GM18519 (cell line): ENCODE measurements around the gene LAIR2.
A peak's percentile ranks its signal among the peaks of the same experiment; 100 is the strongest.
"Not testable (repeated sequence)": the region's sequence is repeated elsewhere in the genome, so short reads cannot be mapped to it uniquely, and the experiment has no call there.

Experiments used
- ATAC-seq: cut with Tn5 transposase; IDR thresholded peaks from one replicate; pipeline ENCODE4 v1.9.1; 2021; ENCODE audit warnings: mild to moderate bottlenecking, moderate library complexity; ENCODE audit not compliant: unreplicated experiment, low FRiP score

Gene LAIR2

DNA sequence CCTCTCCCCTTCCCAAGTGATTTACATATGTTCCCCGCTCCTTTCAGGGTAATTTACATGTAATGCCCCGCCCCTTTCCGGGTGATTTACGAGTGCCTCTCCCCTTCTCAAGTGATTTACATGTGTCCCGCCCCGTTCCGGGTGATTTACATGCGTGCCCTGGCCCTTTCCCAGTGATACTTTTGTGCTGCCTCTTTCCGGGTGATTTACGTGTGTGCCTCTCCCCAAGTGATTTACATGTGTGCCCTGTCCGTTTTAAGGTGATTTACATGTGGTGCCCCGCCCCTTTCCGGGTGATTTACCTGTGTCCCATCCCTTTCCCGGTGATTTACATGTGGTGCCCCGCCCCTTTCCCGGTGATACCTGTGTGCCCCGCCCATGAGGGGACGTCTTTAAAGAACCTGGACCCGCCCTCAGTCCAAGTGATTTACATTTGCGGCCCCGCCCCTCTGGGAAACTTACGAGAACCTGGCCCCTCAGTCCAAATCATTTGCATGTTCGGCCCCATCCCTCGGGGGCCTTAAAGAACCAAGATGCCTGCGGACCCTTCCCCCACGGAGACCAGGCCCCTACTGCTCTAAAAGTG is 38.5 kb upstream of the LAIR2 start:
- peak; percentile 21 for ATAC-seq

DNA sequence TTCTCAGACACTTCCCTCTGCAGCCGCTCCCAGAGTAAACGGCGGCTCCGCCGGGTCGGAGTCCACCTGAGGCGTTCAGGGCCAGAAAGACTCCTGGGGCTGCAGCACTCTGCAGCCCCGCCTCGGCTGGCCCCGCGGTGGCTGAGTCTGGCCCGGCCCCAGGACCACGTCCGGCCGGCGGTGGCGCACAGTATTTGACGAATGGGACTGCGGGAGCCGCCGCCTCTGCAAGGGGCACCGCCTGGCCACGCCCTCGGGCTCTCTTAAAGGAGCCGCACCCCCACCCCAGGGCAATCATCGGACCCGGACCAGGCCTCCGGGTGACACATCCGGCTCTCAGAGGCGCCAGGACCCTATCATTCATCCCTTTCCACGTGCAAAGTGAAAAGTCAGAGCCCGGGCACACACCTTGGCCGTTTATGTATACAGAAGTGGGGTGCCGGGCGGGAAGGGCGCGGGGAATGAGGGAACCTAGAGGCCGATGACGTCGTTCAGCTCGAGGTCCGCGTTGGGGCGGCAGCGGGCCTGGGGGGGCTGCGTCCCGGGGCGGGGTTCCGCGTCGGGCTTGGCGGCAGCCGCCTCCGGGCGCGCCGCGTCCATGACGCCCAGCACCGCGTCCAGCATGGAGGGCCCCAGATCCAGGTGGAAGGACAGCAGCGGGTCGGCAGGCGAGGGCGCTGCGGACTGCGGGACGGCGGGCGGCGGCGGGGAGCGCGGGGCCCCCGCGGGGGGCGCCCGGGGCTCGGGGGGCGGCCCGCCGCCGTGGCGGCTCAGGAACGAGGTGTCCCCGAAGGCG is 37.8 kb upstream of the LAIR2 start:
- peak; percentile 23 for ATAC-seq

DNA sequence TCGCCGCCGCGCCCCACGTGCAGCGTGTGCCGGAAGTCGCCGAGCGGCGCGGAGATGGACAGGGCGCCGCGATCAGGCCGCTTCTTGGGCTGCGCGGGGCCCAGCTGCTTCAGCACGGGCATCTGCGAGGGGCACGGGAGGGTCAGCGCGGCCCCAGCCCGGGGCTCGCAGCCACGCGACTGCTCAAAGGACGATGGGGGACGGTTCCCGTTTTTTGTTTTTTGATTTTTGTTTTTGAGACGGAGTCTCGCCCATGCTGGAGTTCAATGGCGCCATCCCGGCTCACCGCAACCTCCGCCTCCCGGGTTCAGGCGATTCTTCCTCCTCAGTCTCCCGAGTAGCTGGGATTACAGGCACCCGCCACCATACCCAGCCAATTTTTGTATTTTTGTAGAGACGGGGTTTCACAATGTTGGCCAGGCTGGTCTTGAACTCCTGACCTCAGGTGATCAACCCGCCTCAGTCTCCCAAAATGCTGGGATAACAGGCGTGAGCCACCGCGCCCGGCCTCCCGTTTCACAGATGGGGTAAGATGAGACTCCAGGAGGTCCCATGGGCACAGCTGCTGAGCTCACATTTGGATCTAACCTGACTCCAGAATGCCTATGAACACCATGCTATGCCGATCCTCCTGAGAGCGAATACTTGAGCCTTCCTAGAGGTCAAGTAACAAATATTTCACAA is 37.1 kb upstream of the LAIR2 start:
- ATAC-seq, result no peak

DNA sequence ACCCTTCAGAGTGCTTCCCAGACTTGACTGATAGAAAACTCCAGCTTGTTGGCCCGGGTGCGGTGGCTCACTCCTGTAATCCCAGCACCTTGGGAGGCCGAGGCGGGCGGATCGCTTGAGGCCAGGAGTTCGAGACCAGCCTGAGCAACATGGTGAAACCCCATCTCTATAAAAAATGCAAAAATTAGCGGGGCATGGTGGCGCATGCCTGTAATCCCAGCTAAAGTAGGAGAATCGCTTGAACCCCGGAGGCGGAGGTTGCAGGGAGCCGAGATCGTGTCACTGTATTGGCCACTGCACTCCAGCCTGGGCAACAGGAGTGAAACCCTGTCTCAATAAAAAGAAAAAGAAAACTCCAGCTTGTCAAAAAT is 36.5 kb upstream of the LAIR2 start:
- not testable (repeated sequence) for ATAC-seq

DNA sequence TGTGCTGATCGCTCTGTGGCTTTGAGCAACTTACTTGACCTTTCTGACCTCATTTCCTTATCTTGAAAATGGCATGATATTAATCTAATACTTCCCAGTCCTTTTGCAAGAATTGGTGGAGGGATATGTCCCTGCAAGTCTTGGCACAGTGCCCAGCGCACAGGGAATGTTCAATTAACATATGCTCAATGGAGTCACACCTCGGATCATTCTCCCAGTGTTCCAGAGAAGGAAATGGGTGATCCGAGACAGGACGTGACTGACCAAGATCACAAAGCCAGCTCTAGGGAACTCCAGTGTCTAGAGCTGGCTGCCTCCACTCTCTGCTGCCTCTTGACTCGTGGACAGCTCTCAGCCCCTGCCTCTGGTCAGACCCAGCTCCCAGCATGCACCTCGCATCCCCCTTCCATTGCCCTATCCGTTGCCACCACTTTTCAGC is 33.1 kb upstream of the LAIR2 start:
- no peak for ATAC-seq

DNA sequence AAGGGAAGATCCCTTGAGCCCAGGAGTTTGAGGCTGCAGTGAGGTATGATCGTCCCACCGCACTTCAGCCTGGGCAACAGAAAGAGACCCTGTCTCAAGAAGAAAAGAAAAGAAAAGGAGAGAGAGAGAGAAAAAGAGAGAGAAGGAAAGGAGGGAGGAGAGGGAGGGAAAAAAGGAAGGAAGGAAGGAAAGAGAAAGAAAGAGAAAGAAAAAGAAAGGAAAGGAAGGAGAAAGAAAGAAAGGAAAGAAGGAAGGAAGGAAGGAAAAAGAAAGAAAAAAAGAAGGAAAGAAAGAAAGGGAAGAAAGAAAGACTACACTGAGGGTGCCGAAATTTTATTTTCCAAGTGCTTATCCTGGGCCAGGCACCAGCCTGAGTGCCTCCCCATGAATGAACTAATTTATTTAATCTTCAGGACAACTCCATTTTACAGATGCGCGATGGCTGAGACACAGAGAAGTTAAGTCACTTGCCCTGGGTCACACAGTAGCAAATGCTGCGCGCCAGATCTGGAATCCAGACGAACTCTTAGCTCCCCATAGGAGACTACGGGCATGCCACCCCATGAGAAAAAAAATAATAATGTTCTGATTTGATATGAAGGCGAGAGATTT is 32.2 kb upstream of the LAIR2 start:
- ATAC-seq, result no peak

DNA sequence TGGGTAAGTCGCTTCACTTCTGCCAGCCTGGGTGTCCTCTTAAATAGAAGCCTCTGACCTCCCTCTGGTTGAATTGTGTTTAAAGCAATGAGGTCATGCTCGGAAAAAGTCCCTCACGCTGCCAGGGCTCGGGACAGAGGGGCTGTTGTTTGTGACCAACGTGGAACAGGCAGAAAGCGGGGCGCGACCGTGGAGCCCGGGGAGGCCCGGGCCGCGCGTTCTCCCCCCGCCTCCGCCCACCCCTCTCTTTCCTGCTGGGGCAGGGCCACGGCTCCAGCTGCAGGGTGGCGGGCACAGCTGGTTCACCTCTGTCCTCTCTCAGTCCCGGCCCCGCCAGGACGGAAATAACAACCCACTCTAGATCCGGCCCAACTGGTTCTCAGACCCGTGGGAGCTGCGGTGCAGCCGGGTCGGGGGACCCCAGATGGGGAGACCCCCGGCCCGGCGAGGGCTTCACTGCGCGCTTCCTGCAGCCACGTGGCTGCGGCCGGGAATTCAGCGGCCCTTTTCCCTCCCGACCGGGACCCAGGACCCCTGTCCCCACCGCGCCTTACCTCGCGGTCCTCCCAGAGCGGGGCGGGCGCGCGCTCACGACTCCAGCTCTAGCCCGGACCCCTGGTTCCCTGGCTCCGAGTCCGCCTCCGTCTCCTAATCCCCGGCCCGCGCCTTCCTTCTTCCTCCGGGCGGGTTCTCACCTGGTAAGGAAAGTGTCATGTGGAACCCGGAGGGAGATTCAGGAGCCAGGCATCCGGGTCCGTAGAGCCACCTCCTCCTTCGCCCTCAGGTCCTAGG is 31.4 kb upstream of the LAIR2 start:
- no peak for ATAC-seq

DNA sequence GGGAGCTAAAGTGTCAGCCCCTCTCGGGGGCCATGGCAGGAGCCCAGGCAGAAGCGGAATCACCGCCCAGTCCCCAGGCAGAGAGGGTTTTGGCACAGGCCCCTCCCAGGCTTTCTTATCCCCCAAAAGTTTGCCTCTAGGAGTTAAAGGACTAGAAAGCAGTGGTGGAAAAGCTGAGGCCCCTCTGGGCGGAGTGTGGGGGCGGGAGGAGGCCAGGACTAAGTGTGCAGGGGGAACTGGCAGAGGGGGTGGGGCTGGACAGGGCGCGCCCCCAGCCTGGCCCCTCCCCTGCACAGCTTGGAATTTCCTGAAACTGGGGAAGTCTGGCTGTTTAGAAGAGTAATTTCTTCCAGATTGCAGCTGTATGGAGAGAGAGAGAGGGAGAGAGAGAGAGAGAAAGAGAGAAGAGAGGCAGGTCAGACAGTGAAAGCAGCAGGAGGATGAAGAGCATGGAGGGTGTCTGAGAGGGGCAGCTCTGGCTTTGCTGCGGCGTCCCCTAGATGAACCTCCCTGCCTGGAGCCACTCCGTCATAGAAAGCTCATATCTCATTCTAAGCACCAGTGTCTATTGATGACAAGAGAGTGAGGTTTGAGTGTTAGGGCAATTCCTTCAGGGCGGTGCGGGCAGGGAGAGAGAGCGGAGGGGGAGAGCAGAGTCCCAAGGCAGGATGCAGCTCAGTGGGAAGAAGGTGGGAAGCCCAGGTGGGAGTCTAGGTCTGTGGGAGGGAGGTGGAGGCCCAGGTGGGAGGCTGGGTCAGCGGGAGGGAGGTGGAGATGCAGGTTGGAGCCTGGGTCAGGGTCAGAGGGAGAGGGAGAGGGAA is 29.4 kb upstream of the LAIR2 start, which contains the start of gene CDC42EP5:
CDC42EP5 (minus strand) TSS at position 226 of the 821 bp plus-strand sequence. CDS start 7,749 bp downstream, outside the sequence.
- no peak for ATAC-seq

DNA sequence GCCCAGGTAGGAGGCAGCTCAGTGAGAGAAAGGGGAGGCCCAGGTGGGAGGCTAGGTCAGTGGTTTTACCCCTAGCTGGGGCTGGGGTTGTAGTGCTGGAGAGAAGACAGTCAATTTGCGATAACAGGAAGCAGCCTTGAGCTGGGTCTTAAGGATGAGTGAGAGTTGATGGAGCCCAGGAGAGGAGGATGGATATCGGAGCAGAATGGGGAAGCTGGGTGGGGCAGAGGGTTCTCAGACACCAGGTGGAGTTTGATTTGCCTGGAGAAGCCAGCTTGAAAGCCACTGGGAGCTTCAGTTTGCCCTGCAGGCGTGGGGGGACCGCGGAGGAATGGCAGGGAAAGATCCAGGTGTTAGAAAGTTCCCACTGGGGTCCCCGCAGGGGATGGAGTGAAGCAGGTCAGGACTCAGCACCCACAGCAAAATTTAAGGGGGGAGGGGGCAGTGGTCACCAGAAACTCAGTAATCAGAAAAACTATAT is 28.7 kb upstream of the LAIR2 start:
- ATAC-seq, result no peak

DNA sequence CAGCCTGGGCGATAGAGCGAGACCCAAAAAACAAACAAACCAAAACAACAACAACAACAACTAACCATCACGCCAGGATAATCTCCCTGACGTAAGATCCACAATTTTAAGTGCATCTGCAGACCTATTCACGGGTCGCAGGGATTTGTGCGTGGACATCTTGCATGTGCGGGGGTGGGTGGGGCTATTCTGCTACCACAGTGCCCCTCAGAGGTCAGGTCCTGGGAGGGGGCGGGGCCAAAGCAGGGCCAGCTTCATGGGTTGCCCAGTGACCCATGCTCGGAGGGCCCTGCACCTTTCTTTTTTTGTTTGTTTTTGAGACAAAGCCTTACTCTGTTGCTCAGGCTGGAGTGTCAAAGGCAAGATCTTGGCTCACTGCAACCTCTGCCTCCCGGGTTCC is 26.9 kb upstream of the LAIR2 start:
- ATAC-seq, result no peak

DNA sequence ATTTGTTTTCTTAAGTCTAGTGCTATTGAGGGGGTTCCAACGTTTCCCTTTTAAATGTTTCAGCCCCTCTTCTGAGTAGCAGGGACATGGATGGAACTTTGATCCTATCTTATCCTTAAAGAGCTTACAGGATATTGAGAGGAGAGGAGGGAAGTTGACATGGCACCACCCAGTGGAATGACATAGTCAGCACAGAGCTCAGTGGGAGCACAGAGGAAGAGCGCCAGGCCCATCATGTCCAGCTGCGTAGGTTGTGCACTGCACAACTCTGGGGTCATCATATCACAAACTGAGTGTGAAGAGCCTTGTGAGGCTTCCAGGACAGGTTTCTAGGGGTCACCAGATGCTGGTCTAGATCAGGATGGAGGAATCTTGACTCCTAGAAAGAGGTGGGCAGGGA is 25.0 kb upstream of the LAIR2 start:
- ATAC-seq, result no peak

DNA sequence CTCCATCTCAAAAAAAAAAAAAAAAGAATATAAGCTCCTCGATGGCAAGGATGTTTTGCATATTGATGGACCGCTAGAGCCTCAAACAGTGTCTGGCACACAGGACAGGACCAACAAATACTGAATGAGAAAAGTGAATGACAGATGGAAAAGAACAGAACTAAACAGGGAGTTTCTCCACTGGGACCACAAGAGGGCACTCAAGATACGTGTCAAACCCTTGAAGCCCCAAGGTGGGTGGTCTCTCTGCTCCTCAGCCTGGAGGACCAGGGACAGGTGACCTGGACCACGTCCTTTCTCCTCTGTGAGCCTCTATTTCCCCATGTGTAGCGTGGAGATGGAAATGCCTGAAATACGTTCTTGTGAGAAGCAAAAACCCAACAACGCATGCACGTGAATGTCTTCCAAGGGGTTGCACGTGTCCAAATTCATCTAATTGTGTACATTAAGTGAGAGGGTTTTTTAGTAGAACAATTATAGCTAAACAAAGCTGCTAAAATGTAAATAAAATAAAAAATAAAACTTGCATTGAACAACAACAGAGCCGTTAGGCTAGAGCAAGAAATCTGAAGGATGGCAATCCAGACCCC is 23.9 kb upstream of the LAIR2 start:
- no peak for ATAC-seq

DNA sequence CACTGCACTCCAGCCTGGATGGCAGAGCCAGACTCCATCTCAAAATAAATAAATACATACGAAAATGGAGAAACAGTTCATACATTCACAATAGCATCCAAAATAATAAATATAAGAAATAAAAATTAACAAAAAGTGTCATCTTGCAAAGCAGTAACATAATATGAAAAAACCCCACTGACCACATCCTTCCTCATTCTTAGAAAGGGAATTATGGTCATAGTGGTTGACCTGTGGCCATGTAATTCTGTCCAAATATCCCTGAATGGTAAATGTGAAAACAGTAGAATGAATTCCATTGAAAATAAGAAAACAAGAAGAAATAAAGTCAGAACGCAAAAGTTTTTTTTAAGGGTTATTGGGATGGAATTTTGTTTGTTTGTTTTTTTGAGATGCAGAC is 22.6 kb upstream of the LAIR2 start:
- no peak for ATAC-seq

DNA sequence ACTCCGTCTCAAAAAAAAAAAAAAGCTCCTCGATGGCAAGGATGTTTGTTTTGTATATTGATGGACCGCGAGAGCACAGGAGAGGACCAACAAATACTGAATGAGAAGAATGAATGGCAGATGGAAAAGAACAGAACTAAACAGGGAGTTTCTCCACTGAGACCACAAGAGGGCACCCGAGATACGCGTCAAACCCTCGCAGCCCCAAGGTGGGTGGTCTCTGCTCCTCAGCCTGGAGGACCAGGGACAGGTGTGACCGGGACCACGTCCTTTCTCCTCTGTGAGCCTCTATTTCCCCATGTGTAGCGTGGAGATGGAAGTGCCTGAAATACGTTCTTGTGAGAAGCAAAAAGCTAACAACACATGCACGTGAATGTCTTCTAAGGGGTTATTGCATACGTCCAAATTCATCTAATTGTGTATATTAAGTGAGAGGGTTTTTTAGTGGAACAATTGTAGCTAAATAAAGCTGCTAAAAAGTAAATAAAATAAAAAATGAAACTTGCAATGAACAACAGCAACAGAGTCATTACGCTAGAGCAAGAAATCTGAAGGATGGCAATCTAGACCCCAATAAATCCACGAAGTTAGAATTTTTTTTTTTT is 21.2 kb upstream of the LAIR2 start:
- no peak for ATAC-seq

DNA sequence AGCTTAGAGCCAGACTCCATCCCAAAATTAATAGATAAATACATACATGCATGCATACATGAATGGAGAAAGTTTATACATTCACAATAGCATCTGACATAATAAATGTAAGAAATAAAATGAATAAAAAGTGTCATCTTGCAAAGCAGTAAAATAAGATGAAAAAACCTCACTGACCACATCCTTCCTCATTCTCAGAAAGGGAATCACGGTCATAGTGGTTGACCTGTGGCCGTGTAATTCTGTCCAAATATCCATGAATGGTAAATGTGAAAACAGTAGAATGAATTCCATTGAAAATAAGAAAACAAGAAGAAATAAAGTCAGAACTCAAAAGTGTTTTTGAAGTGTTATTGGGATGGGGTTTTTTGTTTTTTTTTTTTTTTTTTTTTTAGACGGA is 19.7 kb upstream of the LAIR2 start:
- no peak for ATAC-seq

DNA sequence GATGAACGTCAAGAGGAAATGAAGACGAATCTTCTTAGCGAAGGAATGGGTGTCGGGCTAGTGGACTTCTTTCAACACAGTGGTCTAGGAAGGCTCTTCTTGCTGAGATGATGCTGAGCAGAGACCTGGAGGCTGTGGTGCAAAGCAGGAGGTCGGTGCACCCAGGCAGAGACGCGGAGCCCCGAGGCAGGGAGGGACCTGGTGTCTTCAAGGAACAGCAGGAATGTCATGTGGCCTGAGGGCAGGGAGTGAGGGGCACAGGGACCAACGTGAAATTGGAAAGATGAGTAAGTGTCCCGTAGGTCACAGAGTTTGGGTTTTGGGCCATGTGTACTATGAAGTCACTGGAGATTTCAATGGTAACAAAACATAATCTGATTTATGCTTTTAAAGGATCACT is 18.2 kb upstream of the LAIR2 start:
- ATAC-seq, result no peak

DNA sequence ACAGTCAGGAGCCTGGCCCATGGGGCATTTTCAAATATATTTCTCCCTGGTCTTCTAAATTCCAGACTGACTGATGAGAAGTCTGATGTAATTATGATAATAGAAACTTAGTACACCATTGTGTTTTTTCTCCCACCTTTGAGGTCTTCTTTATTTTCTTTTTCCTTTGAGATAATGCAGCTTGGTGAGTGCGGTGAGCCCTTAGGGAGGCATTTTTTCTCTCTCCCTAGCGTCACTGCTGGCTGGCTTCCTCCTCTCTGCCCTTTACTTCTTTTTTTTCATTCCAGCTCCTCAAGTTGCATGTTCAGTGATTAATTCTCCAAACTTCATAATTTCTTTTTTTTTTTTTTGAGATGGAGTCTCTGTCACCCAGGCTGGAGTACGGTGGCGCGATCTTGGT is 16.8 kb upstream of the LAIR2 start:
- no peak for ATAC-seq

DNA sequence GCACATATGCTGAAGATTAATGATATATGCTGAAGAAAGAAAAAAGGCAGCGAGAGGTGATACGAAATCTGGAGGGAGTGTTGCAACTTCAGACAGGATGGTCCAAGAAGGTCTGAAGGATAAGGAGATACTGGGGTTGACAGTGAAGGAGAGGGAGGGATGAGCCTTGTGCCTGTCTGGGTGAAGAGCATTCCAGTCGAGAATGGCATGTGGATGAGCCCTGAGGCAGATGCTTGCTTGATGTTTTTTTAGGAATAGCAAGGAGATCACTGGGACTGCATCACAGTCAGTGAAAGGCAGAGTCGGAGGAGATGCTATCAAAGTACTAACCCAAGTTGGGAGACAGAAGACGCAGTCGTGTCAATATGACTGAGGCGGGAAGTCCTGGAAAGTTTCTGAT is 13.3 kb upstream of the LAIR2 start:
- no peak for ATAC-seq

DNA sequence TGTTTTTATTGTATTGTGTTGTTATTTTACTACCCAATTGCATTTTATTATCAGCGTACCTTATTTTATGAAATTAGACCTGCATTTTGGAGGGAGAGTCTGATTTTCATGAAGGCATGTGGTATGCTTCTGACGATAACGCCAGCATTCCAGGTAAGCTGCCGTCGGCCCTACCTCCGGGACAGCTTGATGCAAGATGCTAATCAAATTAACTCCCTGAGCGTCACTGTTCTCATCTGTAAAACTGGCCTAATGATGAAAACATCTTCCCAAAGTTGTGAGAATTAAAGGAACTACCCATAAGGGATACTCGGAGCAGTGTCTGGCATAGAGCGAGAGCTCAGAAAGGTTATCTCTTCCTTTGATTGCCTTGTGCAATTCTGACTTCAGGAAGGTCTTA is 12.9 kb upstream of the LAIR2 start:
- ATAC-seq, result no peak
